ENCODE measurements around the gene TIMM17B. TPM values are rescaled to one million over a fixed set of nuclear protein-coding genes. Genes with fewer than 3 reads are reported as not detected.

Gene TIMM17B
- total RNA-seq, 1 donor: 39.3 TPM

DNA sequence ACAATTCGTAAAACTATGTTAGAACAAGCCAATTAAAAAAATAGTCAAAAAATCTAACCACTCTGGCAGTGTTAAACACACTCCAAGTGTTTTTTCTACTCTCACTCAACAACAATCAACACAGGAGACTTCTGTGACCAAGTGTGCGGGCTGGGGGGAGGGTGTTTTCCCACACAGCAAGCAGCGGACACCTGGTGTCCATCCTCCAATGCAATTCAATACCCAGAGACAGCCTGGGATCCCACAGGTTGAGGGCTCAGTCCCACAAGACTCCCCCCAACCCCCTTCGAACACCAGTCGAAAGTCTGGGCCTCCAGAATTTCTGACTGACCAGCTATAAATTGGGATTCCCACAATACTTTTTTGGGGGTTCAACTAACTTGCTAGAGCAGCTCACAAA lies 29.6 kb upstream of the TIMM17B start:
- TF ChIP-seq, protein P1, sequence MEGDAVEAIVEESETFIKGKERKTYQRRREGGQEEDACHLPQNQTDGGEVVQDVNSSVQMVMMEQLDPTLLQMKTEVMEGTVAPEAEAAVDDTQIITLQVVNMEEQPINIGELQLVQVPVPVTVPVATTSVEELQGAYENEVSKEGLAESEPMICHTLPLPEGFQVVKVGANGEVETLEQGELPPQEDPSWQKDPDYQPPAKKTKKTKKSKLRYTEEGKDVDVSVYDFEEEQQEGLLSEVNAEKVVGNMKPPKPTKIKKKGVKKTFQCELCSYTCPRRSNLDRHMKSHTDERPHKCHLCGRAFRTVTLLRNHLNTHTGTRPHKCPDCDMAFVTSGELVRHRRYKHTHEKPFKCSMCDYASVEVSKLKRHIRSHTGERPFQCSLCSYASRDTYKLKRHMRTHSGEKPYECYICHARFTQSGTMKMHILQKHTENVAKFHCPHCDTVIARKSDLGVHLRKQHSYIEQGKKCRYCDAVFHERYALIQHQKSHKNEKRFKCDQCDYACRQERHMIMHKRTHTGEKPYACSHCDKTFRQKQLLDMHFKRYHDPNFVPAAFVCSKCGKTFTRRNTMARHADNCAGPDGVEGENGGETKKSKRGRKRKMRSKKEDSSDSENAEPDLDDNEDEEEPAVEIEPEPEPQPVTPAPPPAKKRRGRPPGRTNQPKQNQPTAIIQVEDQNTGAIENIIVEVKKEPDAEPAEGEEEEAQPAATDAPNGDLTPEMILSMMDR (IDR thresholded peaks at IDR 0.05; ENCODE audit: insufficient read depth, low read depth, low read length): no peak
- DNase-seq (ENCODE audit: low read depth): no peak
- H3K4me3 ChIP-seq (ENCODE audit: low read depth, low read length): no peak overlapping the region

DNA sequence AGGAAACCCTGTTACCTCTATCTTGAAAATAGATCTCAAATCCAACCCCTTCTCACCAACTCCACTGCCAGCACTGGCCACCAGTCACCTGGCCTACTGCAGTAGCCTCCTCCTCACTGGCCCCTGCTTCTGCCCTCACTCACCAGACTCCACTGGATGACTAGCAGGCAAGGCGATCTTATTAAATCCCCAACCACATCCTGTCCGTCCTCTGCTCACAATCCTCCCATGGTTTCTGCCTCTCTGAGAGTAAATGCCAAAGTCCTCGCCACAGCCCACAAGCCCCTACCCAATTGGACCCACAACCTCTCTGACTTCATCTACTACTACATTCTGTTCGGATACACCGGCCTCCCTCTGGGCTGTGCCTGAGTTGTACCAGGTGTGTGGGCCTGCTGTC lies 26.7 kb upstream of the TIMM17B start:
- no peak for DNase-seq (ENCODE audit: low read depth)
- no peak overlapping the region for H3K4me3 ChIP-seq (ENCODE audit: low read depth, low read length)
- TF ChIP-seq, protein P1 (IDR thresholded peaks at IDR 0.05; ENCODE audit: insufficient read depth, low read depth, low read length): no peak

DNA sequence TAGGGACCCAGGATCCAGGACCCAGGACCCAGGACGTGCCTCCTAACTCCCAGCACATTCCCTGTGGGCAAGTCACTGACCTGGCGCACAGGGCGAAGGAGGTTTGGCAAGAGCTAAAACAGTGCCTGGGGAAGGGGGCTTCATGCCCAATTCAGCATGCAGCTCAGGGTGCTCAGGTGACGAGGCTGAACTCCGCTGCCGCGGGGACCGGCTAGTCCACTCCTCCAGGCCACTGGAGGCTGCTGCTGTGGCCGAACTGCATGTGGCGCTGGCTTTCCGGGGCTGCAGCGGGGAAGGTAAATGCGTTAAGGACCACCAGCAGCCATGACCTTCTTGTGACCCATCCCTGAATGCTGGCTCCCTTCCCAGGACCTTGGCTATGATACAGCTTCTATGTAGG lies 26.2 kb upstream of the TIMM17B start:
- DNase-seq (ENCODE audit: low read depth): no peak
- no peak overlapping the region for H3K4me3 ChIP-seq (ENCODE audit: low read depth, low read length)
- TF ChIP-seq, protein P1 (IDR thresholded peaks at IDR 0.05; ENCODE audit: insufficient read depth, low read depth, low read length): no peak

DNA sequence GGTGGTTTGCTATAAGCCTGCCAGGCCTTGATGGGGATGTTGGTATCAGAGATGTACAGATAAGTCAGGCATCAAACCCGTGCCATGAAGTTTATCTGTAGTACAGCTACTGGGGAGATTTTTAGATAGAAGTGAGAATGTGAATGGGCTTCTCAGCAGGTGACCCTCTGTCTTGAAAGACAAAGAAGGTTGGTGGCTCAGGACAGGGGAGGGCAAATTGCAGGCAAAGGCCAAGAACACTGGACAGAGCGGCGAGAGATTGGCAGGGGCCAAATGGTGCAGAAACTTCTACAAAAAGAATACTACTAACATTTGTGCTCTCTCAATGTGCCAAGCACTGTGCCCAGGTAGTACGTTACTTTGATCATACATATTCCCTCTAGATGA lies 23.1 kb upstream of the TIMM17B start:
- no peak for DNase-seq (ENCODE audit: low read depth)
- H3K4me3 ChIP-seq (ENCODE audit: low read depth, low read length): no peak overlapping the region
- TF ChIP-seq, protein P1 (IDR thresholded peaks at IDR 0.05; ENCODE audit: insufficient read depth, low read depth, low read length): no peak

DNA sequence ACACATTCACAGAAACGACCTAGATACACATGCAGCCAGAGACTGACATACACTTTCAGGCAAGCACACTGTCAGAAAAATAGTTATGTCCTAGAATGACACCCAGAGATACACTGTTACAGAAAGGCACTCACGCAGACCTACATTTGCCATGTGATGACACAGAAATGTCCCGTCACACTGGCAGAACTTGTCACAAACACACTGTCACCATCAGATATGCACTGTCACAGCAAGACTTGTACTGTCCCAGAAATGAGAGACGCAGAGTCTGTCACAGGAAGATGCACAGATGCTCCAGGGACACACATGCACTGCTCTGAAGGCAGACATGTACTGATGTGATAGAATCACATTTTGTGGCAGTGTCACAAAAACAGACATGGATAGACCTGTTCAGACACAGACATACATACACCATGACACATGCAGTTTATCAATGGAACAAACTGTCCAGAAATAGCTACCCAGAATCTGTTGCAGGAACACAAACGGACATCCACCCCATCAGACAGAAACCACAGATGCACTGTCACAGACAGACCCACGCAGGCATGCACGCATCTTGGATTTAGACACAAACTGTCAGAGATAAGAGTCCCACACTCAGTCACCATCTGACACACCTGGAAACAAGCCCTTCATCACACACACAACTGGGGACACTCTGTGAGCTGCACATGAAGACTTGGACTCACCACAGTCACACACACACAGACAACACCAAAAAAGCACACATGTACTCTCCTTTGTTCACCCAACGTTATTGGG lies 22.6 kb upstream of the TIMM17B start:
- TF ChIP-seq, protein P1 (IDR thresholded peaks at IDR 0.05; ENCODE audit: insufficient read depth, low read depth, low read length): no peak
- H3K4me3 ChIP-seq (ENCODE audit: low read depth, low read length): no peak overlapping the region
- DNase-seq (ENCODE audit: low read depth): no peak

DNA sequence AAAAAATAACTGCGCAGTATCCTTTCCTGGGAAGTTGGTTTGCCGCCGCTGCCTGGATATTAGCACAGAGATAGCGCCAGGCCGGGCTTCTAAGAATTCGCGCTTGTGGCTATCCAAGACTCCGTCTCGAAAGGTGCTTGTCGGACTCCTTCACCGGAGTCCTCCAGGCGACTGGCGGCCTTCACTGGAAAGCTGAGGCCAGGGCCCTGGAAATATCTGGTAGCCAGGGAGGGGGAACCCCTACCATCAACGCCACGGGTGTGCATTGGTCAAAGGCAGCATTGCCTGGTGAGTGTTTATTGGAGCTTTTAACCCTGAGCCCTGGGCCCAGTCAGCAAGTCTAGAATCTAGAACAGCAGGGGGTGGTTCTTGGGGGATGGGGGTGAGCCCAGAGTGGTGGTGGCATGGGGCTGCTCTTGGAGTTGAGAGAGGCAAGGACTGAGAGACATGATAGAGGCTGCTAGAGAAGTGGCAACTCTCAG lies 21.8 kb upstream of the TIMM17B start:
- TF ChIP-seq, protein P1 (IDR thresholded peaks at IDR 0.05; ENCODE audit: insufficient read depth, low read depth, low read length): no peak
- DNase-seq (ENCODE audit: low read depth): no peak
- peak overlapping the region; percentile 67 for H3K4me3 ChIP-seq (ENCODE audit: low read depth, low read length)

Measured in fibroblast of villous mesenchyme (primary cell).